Mesenchymal stem cell (in vitro differentiated cells and primary cell): ENCODE data around the gene TMEM178B.

Experiments used
- DNase-seq: peaks from one replicate; pipeline ENCODE4 v3.0.0-alpha.2; 2013
- H2AFZ ChIP-seq: one replicate; pipeline ENCODE4 v1.6.1; 2013; ENCODE audit warnings: low read depth, mild to moderate bottlenecking, control low read depth, inconsistent platforms, low read length, moderate library complexity
- H2AK5ac ChIP-seq: 2 replicates; pipeline ENCODE4 v1.6.1; 2013; ENCODE audit warnings: low read length, moderate library complexity, mild to moderate bottlenecking, inconsistent platforms; ENCODE audit not compliant: severe bottlenecking
- H2BK120ac ChIP-seq: one replicate; pipeline ENCODE4 v1.6.1; 2013; ENCODE audit warnings: low read depth, mild to moderate bottlenecking, inconsistent platforms, low read length, moderate library complexity
- H2BK12ac ChIP-seq, 2 experiments: one replicate each; pipeline ENCODE4 v1.6.1; 2013; ENCODE audit warnings: inconsistent platforms in 2 of 2, low read length in 2 of 2, mild to moderate bottlenecking in 2 of 2, moderate library complexity in 2 of 2, control low read depth in 1 of 2
- H2BK15ac ChIP-seq: one replicate; pipeline ENCODE4 v1.6.1; 2013; ENCODE audit warnings: mild to moderate bottlenecking, low read depth, inconsistent platforms; ENCODE audit not compliant: poor library complexity, severe bottlenecking
- H2BK5ac ChIP-seq: 2 replicates; pipeline ENCODE4 v1.6.1; 2013; ENCODE audit warnings: low read depth, mild to moderate bottlenecking, low read length, control low read depth, inconsistent platforms; ENCODE audit not compliant: poor library complexity, severe bottlenecking
- H3K14ac ChIP-seq, 2 experiments: one replicate each; pipeline ENCODE4 v1.6.1; 2013; ENCODE audit warnings: inconsistent platforms in 2 of 2, low read length in 2 of 2, control low read depth in 1 of 2, mild to moderate bottlenecking in 1 of 2, moderate library complexity in 1 of 2
- H3K18ac ChIP-seq, 2 experiments: one replicate each; pipeline ENCODE4 v1.6.1; 2013; ENCODE audit warnings: inconsistent platforms in 2 of 2, low read length in 2 of 2, control low read depth in 1 of 2, low read depth in 1 of 2, mild to moderate bottlenecking in 1 of 2
- H3K23ac ChIP-seq, 2 experiments: one replicate each; pipeline ENCODE4 v1.6.1; 2013; ENCODE audit warnings: inconsistent platforms in 2 of 2, low read length in 2 of 2, mild to moderate bottlenecking in 2 of 2, moderate library complexity in 2 of 2, control low read depth in 1 of 2
- H3K27ac ChIP-seq: 2 replicates; pipeline ENCODE4 v1.5.1; 2013; ENCODE audit warnings: mild to moderate bottlenecking, moderate library complexity, low read length, control low read depth, inconsistent platforms; ENCODE audit not compliant: poor library complexity, severe bottlenecking
- H3K27me3 ChIP-seq, 2 experiments: 2 replicates each; pipeline versions ENCODE4 v1.6.1 to v1.7.0; 2013; ENCODE audit warnings: low read length in 2 of 2, mild to moderate bottlenecking in 2 of 2, moderate library complexity in 2 of 2, control low read depth in 1 of 2, inconsistent platforms in 1 of 2; ENCODE audit not compliant: control insufficient read depth in 1 of 2, insufficient read depth in 1 of 2
- H3K36me3 ChIP-seq, 2 experiments: 2 replicates each; pipeline versions ENCODE4 v1.6.1 to v1.7.0; 2013; ENCODE audit warnings: low read length in 2 of 2, control low read depth in 1 of 2, inconsistent platforms in 1 of 2, low read depth in 1 of 2, mild to moderate bottlenecking in 1 of 2; ENCODE audit not compliant: insufficient read depth in 2 of 2, control insufficient read depth in 1 of 2
- H3K4ac ChIP-seq, 2 experiments: one replicate each; pipeline ENCODE4 v1.6.1; 2013; ENCODE audit warnings: inconsistent platforms in 2 of 2, low read length in 2 of 2, mild to moderate bottlenecking in 2 of 2, moderate library complexity in 2 of 2, control low read depth in 1 of 2, low read depth in 1 of 2
- H3K4me1 ChIP-seq: 2 replicates; pipeline ENCODE4 v1.6.1; 2013; ENCODE audit warnings: low read depth, low read length, control low read depth; ENCODE audit not compliant: control insufficient read depth, insufficient read depth
- H3K4me2 ChIP-seq: 2 replicates; pipeline ENCODE4 v1.6.1; 2013; ENCODE audit warnings: low read length, mild to moderate bottlenecking, inconsistent platforms; ENCODE audit not compliant: poor library complexity, severe bottlenecking
- H3K4me3 ChIP-seq, 2 experiments: 2 replicates each; pipeline versions ENCODE4 v1.5.1 to v1.7.0; 2013; ENCODE audit warnings: low read length in 2 of 2, mild to moderate bottlenecking in 2 of 2, control low read depth in 1 of 2, low read depth in 1 of 2; ENCODE audit not compliant: insufficient read depth in 1 of 2
- H3K79me1 ChIP-seq: replicated peaks from 2 replicates; pipeline ENCODE4 v1.6.1; 2013; ENCODE audit warnings: mild to moderate bottlenecking, control low read depth, low read length, inconsistent platforms; ENCODE audit not compliant: poor library complexity, severe bottlenecking
- H3K9ac ChIP-seq: 2 replicates; pipeline ENCODE4 v1.7.0; 2013; ENCODE audit warnings: mild to moderate bottlenecking, low read length, moderate library complexity
- H3K9me3 ChIP-seq: 2 replicates; pipeline ENCODE4 v1.7.0; 2013; ENCODE audit warnings: mild to moderate bottlenecking, low read length; ENCODE audit not compliant: control insufficient read depth
- H4K8ac ChIP-seq: one replicate; pipeline ENCODE4 v1.6.1; 2013; ENCODE audit warnings: inconsistent platforms, mild to moderate bottlenecking, low read length, moderate library complexity
- H4K91ac ChIP-seq: one replicate; pipeline ENCODE4 v1.6.1; 2013; ENCODE audit warnings: mild to moderate bottlenecking, low read length, inconsistent platforms
- WGBS: methylation state at CpG from one replicate; pipeline ENCODE4 v1.1.7; 2013; ENCODE audit warnings: mixed read lengths; 5-methylcytosine and 5-hydroxymethylcytosine counted together

The TMEM178B gene

DNA sequence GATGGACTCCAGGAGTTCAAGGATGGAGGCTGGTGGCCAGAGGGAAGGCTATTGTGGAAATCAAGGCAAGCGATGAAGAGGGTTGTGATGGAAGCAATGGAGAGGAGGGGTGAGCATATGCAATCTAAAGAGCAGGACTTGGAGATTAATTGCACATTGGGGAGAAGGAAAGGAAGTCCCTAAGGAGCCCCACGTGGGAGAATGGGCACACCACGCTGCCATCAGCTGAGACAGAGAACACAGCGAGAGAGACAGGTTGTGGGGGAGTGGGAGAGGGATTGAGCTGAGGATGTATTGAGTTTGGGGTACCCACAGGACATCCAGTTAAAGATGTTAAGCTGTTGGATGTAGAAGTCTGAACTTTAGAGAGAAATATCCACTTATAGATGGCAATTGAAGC lies 73.6 kb downstream of the TMEM178B start:
- WGBS = 64% methylated on average over 4 of the region's 4 CpGs
- H2BK15ac ChIP-seq = no peak overlapping the region
- DNase-seq = no peak
- no peak overlapping the region for H4K8ac ChIP-seq
- H3K9me3 ChIP-seq = peaks cover 2% of the 10 kb centered on the region
- H3K27me3 ChIP-seq = peaks cover 0 to 4% of the 10 kb centered on the region in 2 experiments
- no peak overlapping the region for H2AFZ ChIP-seq
- no peak overlapping the region for H3K23ac ChIP-seq
- no peak overlapping the region for H2AK5ac ChIP-seq
- H3K14ac ChIP-seq = no peak overlapping the region
- no peak overlapping the region for H3K27ac ChIP-seq
- no peak overlapping the region for H3K4me3 ChIP-seq
- no peak overlapping the region for H3K9ac ChIP-seq
- no peak overlapping the region for H2BK5ac ChIP-seq
- H2BK12ac ChIP-seq = no peak overlapping the region
- no peak overlapping the region for H2BK120ac ChIP-seq
- peaks cover 7% of the 10 kb centered on the region for H3K4me1 ChIP-seq
- H3K36me3 ChIP-seq = no peaks in the 10 kb centered on the region
- H3K4me2 ChIP-seq = no peak overlapping the region
- H4K91ac ChIP-seq = no peak overlapping the region
- no peak overlapping the region for H3K18ac ChIP-seq
- H3K79me1 ChIP-seq = peaks cover 14% of the 10 kb centered on the region
- no peak overlapping the region for H3K4ac ChIP-seq

GRCh38 chr7:141150465-141150864 lies 76.6 kb downstream of the TMEM178B start:
- peaks cover 16% of the 10 kb centered on the region for H3K79me1 ChIP-seq
- no peak overlapping the region for H2BK120ac ChIP-seq
- H2AFZ ChIP-seq = no peak overlapping the region
- DNase-seq = no peak
- H2BK15ac ChIP-seq = no peak overlapping the region
- H3K4me2 ChIP-seq = no peak overlapping the region
- peaks cover 0 to 4% of the 10 kb centered on the region in 2 experiments for H3K27me3 ChIP-seq
- H3K4me3 ChIP-seq = no peak overlapping the region
- no peak overlapping the region for H3K14ac ChIP-seq
- H3K9me3 ChIP-seq = peaks cover 2% of the 10 kb centered on the region
- H3K18ac ChIP-seq = no peak overlapping the region
- H4K91ac ChIP-seq = no peak overlapping the region
- H3K9ac ChIP-seq = no peak overlapping the region
- WGBS = 52% methylated on average over 2 of the region's 2 CpGs
- no peak overlapping the region for H4K8ac ChIP-seq
- no peaks in the 10 kb centered on the region for H3K36me3 ChIP-seq
- no peak overlapping the region for H3K4ac ChIP-seq
- H3K4me1 ChIP-seq = no peaks in the 10 kb centered on the region
- H2AK5ac ChIP-seq = no peak overlapping the region
- no peak overlapping the region for H2BK5ac ChIP-seq
- no peak overlapping the region for H3K27ac ChIP-seq
- H3K23ac ChIP-seq = no peak overlapping the region
- no peak overlapping the region for H2BK12ac ChIP-seq

- Histone ChIP-seq H3K14ac (no peak overlapping the region), H3K18ac (no peak overlapping the region)
- 65% methylated on average over 4 of the region's 4 CpGs for WGBS
Measured at GRCh38 chr7:141151746-141152145, 77.9 kb downstream of the TMEM178B start.

DNA sequence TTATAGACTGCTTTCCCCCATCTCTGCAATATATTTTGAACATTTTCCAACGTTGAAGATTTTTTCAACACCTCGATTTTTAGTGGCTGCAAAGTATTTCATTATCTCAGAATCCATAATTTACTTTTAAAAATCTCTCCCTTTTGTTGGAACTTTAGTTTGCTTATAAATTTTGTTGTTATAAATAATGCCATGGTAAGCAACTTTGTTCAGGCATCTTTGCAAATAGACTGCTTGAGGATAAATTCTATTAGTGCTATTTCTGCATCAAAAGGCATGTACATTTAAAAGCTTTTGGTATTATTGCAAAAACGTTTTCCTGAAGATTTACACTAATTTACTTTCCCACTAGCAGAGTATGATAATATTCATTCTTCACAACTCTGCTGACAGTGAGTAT lies 79.4 kb downstream of the TMEM178B start:
- H2AK5ac ChIP-seq = no peak overlapping the region
- no peak overlapping the region for H2BK15ac ChIP-seq
- H2BK120ac ChIP-seq = no peak overlapping the region
- no peak overlapping the region for H3K23ac ChIP-seq
- H3K27me3 ChIP-seq = peaks cover 0 to 4% of the 10 kb centered on the region in 2 experiments
- H4K8ac ChIP-seq = no peak overlapping the region
- peaks cover 11% of the 10 kb centered on the region for H3K79me1 ChIP-seq
- no peak overlapping the region for H3K4me2 ChIP-seq
- peaks cover 6% of the 10 kb centered on the region for H3K4me1 ChIP-seq
- WGBS = no CpG with 5 or more reads among the region's 3 CpGs
- no peaks in the 10 kb centered on the region for H3K36me3 ChIP-seq
- H2BK12ac ChIP-seq = no peak overlapping the region
- H3K9ac ChIP-seq = no peak overlapping the region
- no peak overlapping the region for H3K4ac ChIP-seq
- no peak overlapping the region for H2BK5ac ChIP-seq
- no peak for DNase-seq
- no peak overlapping the region for H3K4me3 ChIP-seq
- H2AFZ ChIP-seq = no peak overlapping the region
- no peak overlapping the region for H4K91ac ChIP-seq
- no peak overlapping the region for H3K27ac ChIP-seq
- no peak overlapping the region for H3K18ac ChIP-seq
- H3K9me3 ChIP-seq = no peaks in the 10 kb centered on the region
- no peak overlapping the region for H3K14ac ChIP-seq

More at GRCh38 chr7:141151746-141152145, 77.9 kb downstream of the TMEM178B start:
- Histone ChIP-seq H3K9me3 (peaks cover 2% of the 10 kb centered on the region), H3K27ac (no peak overlapping the region), H3K9ac (no peak overlapping the region), H3K4me3 (no peak overlapping the region), H3K36me3 (no peaks in the 10 kb centered on the region), H3K27me3 (peaks cover 0 to 4% of the 10 kb centered on the region in 2 experiments), H3K23ac (no peak overlapping the region), H2AFZ (no peak overlapping the region), H3K4me2 (no peak overlapping the region), H2BK5ac (no peak overlapping the region), H4K8ac (no peak overlapping the region), H3K4ac (no peak overlapping the region), H2BK120ac (no peak overlapping the region), H2AK5ac (no peak overlapping the region), H2BK12ac (no peak overlapping the region), H4K91ac (no peak overlapping the region), H3K4me1 (no peaks in the 10 kb centered on the region), H2BK15ac (no peak overlapping the region), H3K79me1 (peaks cover 11% of the 10 kb centered on the region)
- DNase-seq = no peak
